EH (cell line): ENCODE results near the gene LSM11.
"Not testable (repeated sequence)": the region's sequence is repeated elsewhere in the genome, so short reads cannot be mapped to it uniquely, and the experiment has no call there.

Experiments used
- DNase-seq: peaks from one replicate; pipeline ENCODE4 v3.0.0-alpha.2; 2015; ENCODE audit warnings: low read depth

Gene LSM11

GRCh38 chr5:157743163-157744050 lies at the start of gene LSM11:
LSM11 (plus strand) TSS chr5:157743712; CDS start chr5:157743751, 39 bp downstream.
- peak; percentile 82 for DNase-seq

GRCh38 chr5:157693816-157694215 lies 49.7 kb upstream of the LSM11 start:
- DNase-seq: not testable (repeated sequence)

- DNase-seq: not testable (repeated sequence)
Observed at GRCh38 chr5:157696154-157696553, 47.4 kb upstream of the LSM11 start.

GRCh38 chr5:157698674-157699073 lies 44.8 kb upstream of the LSM11 start:
- DNase-seq: not testable (repeated sequence)

- no peak for DNase-seq
Observed at GRCh38 chr5:157703736-157704135, 39.8 kb upstream of the LSM11 start.

GRCh38 chr5:157708866-157709265 lies 34.6 kb upstream of the LSM11 start:
- DNase-seq: peak; percentile 81

GRCh38 chr5:157709346-157709745 lies 34.2 kb upstream of the LSM11 start:
- no peak for DNase-seq

- DNase-seq: no peak
Observed at GRCh38 chr5:157710431-157710830, 33.1 kb upstream of the LSM11 start.

- peak; percentile 86 for DNase-seq
Observed at GRCh38 chr5:157710882-157711281, 32.6 kb upstream of the LSM11 start.

- DNase-seq: peak; percentile 54
Observed at GRCh38 chr5:157713830-157714595, 29.5 kb upstream of the LSM11 start.

- peak; percentile 24 for DNase-seq
Observed at GRCh38 chr5:157714596-157714864, 29.0 kb upstream of the LSM11 start.

GRCh38 chr5:157718519-157718918 lies 25.0 kb upstream of the LSM11 start:
- DNase-seq: peak; percentile 85

GRCh38 chr5:157719245-157719644 lies 24.3 kb upstream of the LSM11 start:
- DNase-seq: no peak

- no peak for DNase-seq
Observed at GRCh38 chr5:157721159-157721558, 22.4 kb upstream of the LSM11 start.

GRCh38 chr5:157722895-157723294 lies 20.6 kb upstream of the LSM11 start:
- not testable (repeated sequence) for DNase-seq

- not testable (repeated sequence) for DNase-seq
Observed at GRCh38 chr5:157726607-157727006, 16.9 kb upstream of the LSM11 start.

GRCh38 chr5:157727858-157728257 lies 15.7 kb upstream of the LSM11 start:
- not testable (repeated sequence) for DNase-seq

- no peak for DNase-seq
Observed at GRCh38 chr5:157729858-157730257, 13.7 kb upstream of the LSM11 start.

GRCh38 chr5:157730900-157731271 lies 12.6 kb upstream of the LSM11 start:
- no peak for DNase-seq

GRCh38 chr5:157731272-157732129 lies 12.0 kb upstream of the LSM11 start, which contains the start of gene THG1L:
THG1L (plus strand) TSS chr5:157731420; CDS start chr5:157731441, 21 bp downstream.
- DNase-seq: peak; percentile 98

GRCh38 chr5:157732130-157732514 lies 11.4 kb upstream of the LSM11 start:
- no peak for DNase-seq

GRCh38 chr5:157732596-157733262 lies 10.8 kb upstream of the LSM11 start:
- DNase-seq: no peak
